Prostate gland (tissue), 1 donor: ENCODE results near the gene MATK.

Source experiments
- POLR2A ChIP-seq: fragments of 450-650 bp; IDR thresholded peaks from one replicate; pipeline ENCODE4 v1.6.1; 2016; ENCODE audit warnings: antibody characterized with exemption, mild to moderate bottlenecking
- POLR2AphosphoS5 ChIP-seq: sonication (generic); formaldehyde crosslinking; IDR thresholded peaks from one replicate; pipeline ENCODE4 v1.6.1; 2017; ENCODE audit warnings: antibody characterized with exemption

- no peak for TF ChIP-seq POLR2A
- no peak for TF ChIP-seq POLR2AphosphoS5
These were observed 45.4 kb upstream of the MATK start for GRCh38 chr19:3831601-3832000.
